SKM-1 treated with dmso at 0.1 percent for 144 hours (cell line): ENCODE results near the gene ARHGAP1.
"Not testable (repeated sequence)": the region's sequence is repeated elsewhere in the genome, so short reads cannot be mapped to it uniquely, and the experiment has no call there.

Source experiments
- DNase-seq: peaks from one replicate; lab custom pipeline; 2025; ENCODE audit not compliant: unreplicated experiment; lab: John Stamatoyannopoulos, UW

The ARHGAP1 gene

DNA sequence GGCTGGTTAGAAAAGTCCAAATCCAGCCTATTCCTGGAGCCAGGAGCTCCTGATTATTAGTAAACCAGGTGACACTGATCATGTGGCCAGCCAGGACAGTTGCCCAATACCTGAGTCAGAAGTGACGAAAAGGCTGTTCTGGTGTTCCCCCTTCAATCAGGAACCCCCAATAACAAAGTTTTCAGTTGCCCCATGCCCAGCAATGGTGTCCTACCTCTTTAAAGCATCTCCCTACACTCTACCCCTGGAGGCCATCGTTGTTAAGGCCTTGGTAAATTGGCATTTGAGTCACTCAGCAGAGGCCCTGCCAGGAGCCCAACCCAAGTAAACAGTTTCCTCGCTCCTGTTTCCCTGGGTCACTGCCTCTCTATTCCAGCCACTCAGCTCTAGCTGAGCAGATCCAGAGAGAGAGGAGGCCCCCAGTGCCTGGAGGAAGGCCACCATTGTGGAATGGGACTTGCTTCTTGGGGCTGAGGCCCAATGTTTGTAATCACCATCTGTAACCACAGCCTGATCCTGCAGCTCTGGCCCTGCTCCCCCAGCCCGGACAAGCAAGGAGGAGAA lies 25.0 kb downstream of the ARHGAP1 start:
- peak; percentile 39 for DNase-seq

DNA sequence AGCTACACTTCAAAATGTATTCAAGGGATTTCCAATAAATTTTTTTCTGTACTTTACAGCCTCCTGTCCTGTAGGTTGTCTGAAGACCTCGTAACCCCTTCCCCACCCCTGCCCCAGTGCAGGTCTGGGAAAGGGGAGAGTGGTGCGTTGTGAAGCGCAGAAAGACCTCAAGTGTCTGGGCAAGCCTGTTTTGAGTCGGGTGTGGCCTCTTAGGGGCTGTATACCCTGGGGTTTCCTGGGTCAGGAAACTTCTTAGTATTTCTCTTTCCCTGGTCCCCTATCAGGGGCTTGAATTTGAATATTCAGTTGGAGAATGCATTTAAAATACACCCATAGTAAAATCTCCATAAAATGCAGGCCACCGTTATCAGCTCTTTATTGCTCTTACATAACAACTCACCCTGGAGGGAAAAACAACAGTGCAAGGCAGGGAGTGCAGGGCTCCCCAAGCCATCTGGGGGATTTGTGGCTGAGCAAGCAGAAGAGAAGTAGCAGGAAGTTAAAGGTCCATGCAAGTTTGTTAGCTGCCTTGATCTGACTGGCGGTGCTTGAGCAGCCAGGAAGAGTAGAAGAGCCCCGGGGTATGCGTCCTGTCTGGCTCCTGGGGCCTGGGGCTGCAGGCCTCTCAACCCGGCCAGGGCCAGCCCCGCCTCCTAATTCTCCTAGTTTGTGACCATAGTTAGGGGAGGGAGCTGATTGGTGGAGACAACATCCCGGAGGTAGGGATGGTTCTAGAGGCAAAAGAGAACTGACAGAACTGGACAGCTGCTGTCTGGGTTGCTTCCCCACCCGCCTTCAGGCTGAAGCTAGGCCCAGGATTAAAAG lies 25.7 kb downstream of the ARHGAP1 start:
- peak; percentile 68 for DNase-seq

DNA sequence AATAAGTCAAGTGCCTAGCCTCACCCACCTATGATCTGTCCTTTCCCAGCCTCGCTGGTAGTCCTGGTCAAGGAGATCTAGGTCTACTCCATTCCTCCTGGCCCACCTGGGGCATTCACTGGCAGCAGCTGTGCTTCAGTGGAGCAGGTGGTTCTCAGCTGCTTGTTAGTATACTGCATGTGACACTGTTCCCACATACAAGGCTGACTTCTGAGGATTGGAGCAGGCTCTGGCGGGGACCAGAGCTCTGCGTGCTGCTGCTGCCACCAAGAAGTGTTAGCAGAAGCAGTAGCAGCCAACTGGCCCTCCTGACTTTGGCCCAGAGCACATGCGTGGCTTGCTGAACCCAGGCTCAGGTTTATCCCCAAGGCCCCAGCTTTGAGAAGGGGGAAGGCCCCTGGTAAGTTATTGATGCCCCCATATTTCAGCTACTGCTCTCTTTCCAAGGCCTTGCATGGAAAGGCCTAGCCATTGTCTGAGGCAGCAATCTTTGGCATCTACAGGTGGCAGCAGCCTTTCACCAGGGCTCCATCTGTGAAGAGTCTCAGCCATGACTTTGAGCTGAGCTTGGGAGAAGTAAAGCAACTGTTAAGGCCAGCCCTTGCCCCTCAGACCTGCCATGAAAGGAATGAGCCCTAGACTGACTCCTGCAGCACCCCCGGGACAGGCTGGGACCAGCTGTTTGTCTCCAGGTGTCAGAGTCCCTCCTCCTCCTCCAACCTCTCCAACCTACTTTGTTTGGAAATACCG lies 26.5 kb downstream of the ARHGAP1 start:
- DNase-seq = no peak

DNA sequence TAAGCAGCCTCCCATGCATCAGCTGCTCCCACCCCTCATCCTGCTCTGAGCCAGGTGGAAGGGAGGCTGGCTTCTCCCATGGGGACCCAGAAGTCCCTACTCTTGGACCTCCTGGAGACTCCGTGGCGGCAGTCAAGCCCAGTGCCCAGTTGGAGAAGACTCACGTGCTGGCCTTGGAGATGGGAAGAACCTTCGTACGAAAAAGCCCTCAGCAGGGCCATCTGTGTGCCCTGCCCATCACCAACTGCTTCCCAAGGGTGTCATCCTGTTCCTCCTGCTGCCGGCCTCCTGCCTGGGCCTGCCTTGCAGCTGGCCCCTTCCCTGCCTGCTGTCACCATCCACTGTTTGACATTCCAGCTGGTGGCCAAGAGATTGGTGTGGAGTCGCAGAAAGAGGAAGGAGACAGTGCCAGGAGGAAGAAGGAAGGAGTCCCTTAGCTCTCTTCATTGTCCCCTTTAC lies 28.0 kb downstream of the ARHGAP1 start:
- peak; percentile 42 for DNase-seq

GRCh38 chr11:46671958-46672315 lies 28.5 kb downstream of the ARHGAP1 start:
- DNase-seq = no peak

GRCh38 chr11:46670521-46670920 lies 29.9 kb downstream of the ARHGAP1 start:
- DNase-seq = not testable (repeated sequence)

DNA sequence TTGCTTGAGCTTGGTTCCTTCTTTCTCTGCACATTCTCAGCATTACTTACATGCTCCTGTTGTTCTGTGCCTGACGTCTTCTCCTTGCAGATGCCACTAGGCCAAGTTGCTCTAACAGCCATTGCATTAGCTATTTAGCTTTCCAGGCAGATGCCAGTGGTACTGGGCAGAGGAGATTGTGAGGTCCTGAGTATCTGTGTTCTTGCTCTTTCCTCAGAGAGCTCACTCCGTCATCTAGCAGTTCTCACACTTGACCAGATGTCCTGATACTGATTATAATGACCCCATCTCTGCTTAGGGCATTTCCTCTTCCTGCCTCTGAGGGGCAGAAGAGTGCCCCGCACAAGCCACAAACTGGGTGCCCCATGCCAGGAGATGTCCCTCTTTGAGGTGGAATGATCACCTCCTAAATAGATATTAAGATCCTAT lies 30.7 kb downstream of the ARHGAP1 start:
- peak; percentile 36 for DNase-seq

GRCh38 chr11:46668480-46669085 lies 31.8 kb downstream of the ARHGAP1 start:
- DNase-seq = no peak

GRCh38 chr11:46667043-46667481 lies 33.4 kb downstream of the ARHGAP1 start:
- DNase-seq = no peak

DNA sequence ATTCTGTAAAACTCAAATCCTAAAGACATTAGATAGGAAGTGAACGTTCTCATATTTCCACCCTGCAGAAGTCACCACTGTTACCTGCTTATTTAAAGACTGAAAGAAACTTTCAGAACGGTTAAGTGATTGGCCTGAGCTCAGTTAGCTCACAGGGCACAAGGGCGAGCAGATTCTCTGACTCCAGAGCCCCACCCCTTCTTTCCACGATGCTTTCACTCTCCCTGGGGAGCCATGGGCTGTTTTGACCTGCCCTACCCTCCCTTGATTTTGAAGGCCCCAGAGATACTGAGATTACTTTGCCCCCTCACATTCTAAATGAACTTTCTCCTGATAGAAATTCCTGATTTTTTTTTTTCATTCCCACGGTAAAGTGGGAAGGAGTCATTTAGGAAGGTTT lies 33.9 kb downstream of the ARHGAP1 start:
- DNase-seq = no peak

- no peak for DNase-seq
These were observed 35.1 kb downstream of the ARHGAP1 start for GRCh38 chr11:46665356-46665755.

DNA sequence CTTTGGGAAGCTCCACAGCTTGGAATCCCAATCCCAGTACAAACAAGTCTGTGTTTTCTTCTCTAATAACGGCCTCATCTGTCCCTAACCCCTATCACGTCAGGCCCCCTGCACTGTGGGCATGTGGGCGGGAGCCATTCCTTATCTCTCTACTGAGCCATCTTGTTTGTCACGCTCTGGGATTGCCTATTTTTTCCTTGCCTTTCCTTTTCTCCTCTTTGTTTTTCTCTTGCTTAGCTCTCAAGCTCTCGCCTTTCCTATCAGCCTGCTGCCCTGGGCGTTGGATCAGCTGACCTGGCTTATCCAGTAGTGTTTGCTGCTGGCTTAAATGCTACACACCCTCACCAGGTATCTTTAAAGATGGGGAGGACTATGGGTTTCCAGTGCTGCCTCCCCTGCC lies 35.8 kb downstream of the ARHGAP1 start:
- DNase-seq = no peak

DNA sequence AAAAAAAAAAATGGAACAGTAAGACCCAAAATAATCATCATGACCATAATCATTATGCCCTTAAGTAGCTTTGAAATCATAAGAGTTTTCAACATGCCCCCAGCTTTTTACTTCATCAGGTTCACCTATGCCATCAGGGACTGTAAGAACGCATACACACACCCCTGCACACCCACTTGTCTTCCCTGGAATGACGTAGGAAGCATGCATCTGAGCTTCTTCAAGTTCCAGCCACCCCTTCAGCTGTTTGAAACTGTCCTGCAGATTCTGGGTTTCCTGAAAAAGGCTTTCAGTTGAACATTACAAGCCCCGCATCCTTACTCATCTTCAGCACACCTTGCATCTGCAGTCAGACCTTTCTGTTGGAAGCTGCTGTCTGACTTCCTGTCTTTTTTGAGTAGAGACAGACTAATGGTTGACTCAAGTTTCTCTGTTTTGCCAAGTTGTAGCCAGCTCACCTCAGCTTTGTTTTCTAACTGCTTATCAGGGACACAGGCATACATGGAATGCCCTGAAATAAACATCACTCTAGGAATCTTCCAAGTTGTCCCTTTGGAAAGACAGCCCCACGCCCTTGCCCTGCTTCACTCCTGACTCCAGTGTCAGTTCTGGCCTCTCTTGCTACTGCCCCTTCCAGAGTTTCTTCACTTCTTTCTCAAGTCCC lies 37.0 kb downstream of the ARHGAP1 start:
- DNase-seq = no peak

GRCh38 chr11:46662366-46662765 lies 38.1 kb downstream of the ARHGAP1 start:
- DNase-seq = no peak

- DNase-seq = no peak
These were observed 38.6 kb downstream of the ARHGAP1 start for GRCh38 chr11:46661836-46662235.

DNA sequence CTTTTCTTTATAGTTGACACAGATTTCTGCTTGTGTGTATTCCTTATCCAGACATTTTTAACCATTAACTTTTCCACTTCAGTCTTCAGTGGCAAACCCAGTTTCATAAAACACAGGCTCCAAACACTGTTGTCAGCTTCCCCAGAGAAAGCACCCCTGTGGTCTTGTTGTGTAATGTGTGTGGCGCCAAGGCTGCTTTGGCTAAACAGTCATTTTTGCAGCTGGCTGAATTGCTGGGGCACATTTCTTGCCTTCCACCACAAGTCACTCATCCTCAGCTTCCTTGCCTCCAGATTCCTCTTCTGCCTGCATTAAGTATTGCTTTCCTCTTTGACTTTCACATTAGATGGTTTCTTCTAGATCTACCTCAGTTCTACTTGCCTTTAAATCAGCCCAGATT lies 40.5 kb downstream of the ARHGAP1 start:
- peak; percentile 94 for DNase-seq

- DNase-seq = no peak
These were observed 42.2 kb downstream of the ARHGAP1 start for GRCh38 chr11:46658259-46658658.

- no peak for DNase-seq
These were observed 43.2 kb downstream of the ARHGAP1 start for GRCh38 chr11:46657186-46657585.

GRCh38 chr11:46655631-46656030 lies 44.8 kb downstream of the ARHGAP1 start:
- DNase-seq = no peak

DNA sequence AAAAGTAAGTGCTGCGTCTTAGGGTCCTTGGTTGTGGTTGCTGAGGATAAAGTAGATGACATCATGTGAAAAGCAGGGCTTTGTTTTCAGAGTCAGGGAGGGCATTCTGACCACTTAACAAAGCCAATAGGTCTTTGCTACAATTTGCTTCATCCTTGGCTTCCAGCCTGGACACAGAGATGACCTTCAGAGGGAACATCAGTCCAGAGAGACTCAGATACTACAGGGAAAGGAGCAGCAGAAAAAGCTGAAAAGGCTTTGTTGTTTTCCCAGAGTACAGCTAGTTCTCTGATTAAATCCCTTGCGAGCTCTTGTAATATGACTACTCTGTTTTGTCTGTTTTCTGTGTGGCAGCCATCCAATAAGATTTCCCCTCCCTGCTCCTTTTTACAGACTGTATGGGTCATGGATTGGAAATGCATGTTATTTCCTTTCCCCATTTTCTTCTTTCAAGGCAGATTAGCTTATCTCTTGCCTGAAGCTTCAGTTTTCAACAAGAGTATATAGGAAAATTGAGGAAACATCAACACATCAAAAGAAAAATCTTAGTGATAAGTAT lies 51.2 kb downstream of the ARHGAP1 start:
- no peak for DNase-seq

DNA sequence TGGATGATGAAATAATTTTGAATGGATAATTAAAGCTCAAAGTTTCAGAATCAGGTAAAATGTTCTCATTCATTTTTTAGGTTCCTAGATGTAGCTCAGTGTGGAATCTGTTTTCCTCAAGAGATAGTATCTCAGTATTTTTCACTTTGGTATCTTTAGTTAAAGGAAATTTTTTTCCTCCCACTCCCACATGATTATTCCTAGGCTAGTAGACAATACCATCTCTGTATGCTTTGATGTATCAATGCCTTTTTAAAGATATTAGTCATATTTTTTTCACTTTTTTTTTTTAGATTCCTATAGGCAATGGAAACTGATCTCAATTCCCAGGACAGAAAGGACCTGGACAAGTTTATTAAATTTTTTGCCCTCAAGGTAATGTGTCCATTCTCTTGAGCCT lies 56.4 kb downstream of the ARHGAP1 start:
- no peak for DNase-seq
